SU-DHL-6 (cell line): ENCODE data around the gene HERC3.

Experiments used
- H2AFZ ChIP-seq: fragments of 200-600 bp; sonication (generic); 2 replicates; pipeline ENCODE4 v1.6.1; 2014; ENCODE audit warnings: low read depth, mild to moderate bottlenecking, moderate library complexity, mixed read lengths, antibody characterized with exemption, low read length; ENCODE audit not compliant: severe bottlenecking
- H3F3A ChIP-seq: fragments of 200-600 bp; shearing (Covaris generic); 2 replicates; pipeline ENCODE4 v1.6.0; 2016; ENCODE audit warnings: antibody characterized with exemption, mild to moderate bottlenecking; ENCODE audit not compliant: insufficient read depth
- H3K27ac ChIP-seq: fragments of 200-600 bp; sonication (generic); 2 replicates; pipeline ENCODE4 v1.5.1; 2016; ENCODE audit warnings: low read depth, mild to moderate bottlenecking, low read length, moderate library complexity, mixed read lengths
- H3K27me3 ChIP-seq: fragments of 200-600 bp; sonication (generic), shearing (Covaris generic); 2 replicates; pipeline ENCODE4 v1.6.0; 2014; ENCODE audit warnings: mild to moderate bottlenecking, low read length
- H3K36me3 ChIP-seq: fragments of 200-600 bp; sonication (generic); 2 replicates; pipeline ENCODE4 v1.6.1; 2014; ENCODE audit warnings: mild to moderate bottlenecking, low read length, mixed read lengths
- H3K4me2 ChIP-seq: fragments of 300-600, 200-600 bp; shearing (Covaris generic), sonication (generic); 2 replicates; pipeline ENCODE4 v1.6.0; 2014; ENCODE audit warnings: low read length, low read depth, mild to moderate bottlenecking; ENCODE audit not compliant: poor library complexity, severe bottlenecking
- H3K4me3 ChIP-seq: fragments of 200-600 bp; sonication (generic); 2 replicates; pipeline ENCODE4 v1.5.1; 2014; ENCODE audit warnings: antibody characterized with exemption, low read length, mild to moderate bottlenecking, mixed read lengths; ENCODE audit not compliant: insufficient read depth, poor library complexity, severe bottlenecking
- H3K79me2 ChIP-seq: fragments of 200-600 bp; sonication (generic); 2 replicates; pipeline ENCODE4 v1.6.1; 2014; ENCODE audit warnings: mild to moderate bottlenecking, low read length, moderate library complexity; ENCODE audit not compliant: insufficient read depth
- H3K9ac ChIP-seq: fragments of 200-600 bp; sonication (generic); 2 replicates; pipeline ENCODE4 v1.7.0; 2014; ENCODE audit warnings: mild to moderate bottlenecking, low read length
- H3K9me2 ChIP-seq: fragments of 200-600 bp; sonication (generic); replicated peaks from 2 replicates; pipeline ENCODE4 v1.6.1; 2014; ENCODE audit warnings: low read length; ENCODE audit not compliant: insufficient read depth
- H3K9me3 ChIP-seq: fragments of 200-600 bp; sonication (generic); 2 replicates; pipeline ENCODE4 v1.6.1; 2014; ENCODE audit warnings: low read length, mixed read lengths; ENCODE audit not compliant: insufficient read depth
- H4K20me1 ChIP-seq: fragments of 200-600 bp; sonication (generic); 2 replicates; pipeline ENCODE4 v1.6.1; 2014; ENCODE audit warnings: low read depth, mild to moderate bottlenecking, antibody characterized with exemption, low read length, moderate library complexity, mixed read lengths
- EZH2phosphoT487 ChIP-seq: fragments of 200-600 bp; sonication (generic), shearing (Covaris generic); conservative IDR thresholded peaks from 2 replicates; pipeline ENCODE4 v1.6.1; 2018; ENCODE audit warnings: mild to moderate bottlenecking, antibody characterized with exemption, low read length, moderate library complexity, mixed read lengths
- TF ChIP-seq, protein P1 (sequence below): fragments of 200-600 bp; sonication (generic); IDR thresholded peaks from one replicate; pipeline ENCODE4 v1.5.1; 2017; ENCODE audit warnings: antibody characterized with exemption, mild to moderate bottlenecking, low read length, moderate library complexity; ENCODE audit not compliant: insufficient read depth, poor library complexity, severe bottlenecking

The HERC3 gene

DNA sequence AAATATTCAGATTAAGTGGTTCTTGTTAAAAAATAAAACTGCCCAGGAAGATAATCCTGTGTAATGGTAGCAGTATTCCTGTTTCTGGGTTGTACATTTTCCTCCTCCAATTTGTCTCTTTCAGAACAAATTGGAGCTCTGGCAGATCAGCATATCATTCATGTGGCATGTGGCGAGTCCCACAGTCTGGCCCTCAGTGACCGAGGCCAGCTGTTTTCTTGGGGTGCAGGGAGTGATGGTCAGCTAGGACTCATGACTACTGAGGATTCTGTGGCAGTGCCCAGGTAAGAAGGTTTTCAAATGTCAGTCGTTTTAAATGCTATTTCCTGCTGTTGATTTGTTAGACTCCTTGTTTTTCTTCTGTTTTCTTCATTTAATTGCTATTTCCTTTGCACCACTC, 57.4 kb downstream of the HERC3 start:
- H3K36me3 ChIP-seq, result no peaks in the 10 kb centered on the region
- no peaks in the 10 kb centered on the region for H3F3A ChIP-seq
- H3K79me2 ChIP-seq, result no peaks in the 10 kb centered on the region
- no peaks in the 10 kb centered on the region for H4K20me1 ChIP-seq
- H3K27me3 ChIP-seq, result no peaks in the 10 kb centered on the region
- no peaks in the 10 kb centered on the region for H3K9me2 ChIP-seq
- H3K4me3 ChIP-seq, result no peak overlapping the region
- H3K9me3 ChIP-seq, result no peaks in the 10 kb centered on the region
- no peak overlapping the region for H3K4me2 ChIP-seq
- H3K9ac ChIP-seq, result no peak overlapping the region
- no peak overlapping the region for H3K27ac ChIP-seq
- H2AFZ ChIP-seq, result no peak overlapping the region
- no peak for TF ChIP-seq EZH2phosphoT487

DNA sequence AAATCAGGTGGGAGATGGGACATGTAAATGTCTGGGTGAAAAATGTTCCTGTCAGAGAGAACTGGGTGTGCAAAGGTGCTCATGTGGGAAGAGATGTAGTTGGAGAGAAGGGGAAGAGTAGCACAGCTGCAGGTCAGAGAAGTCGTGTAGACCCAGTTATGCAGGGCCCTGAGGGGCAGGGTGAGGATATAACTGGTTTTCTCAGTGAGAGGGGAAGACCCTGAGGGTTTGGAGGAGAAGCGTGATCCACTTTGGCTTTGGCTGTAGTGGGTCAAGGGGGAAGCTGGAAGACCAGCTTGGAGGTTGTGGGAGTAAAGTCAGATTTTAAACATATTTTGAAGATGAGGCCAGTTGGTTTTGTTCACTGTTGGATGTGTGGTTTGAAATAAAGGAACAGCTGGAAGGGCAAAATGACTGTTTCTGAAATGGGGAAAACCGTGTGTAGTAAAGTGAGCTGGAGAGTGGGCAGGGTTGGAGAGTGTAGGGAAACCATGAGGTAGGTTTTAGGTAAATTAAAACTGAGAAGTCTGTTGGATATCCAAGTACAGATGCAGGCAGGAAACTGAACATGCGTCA, 61.2 kb downstream of the HERC3 start:
- no peaks in the 10 kb centered on the region for H3K27me3 ChIP-seq
- no peaks in the 10 kb centered on the region for H3K36me3 ChIP-seq
- no peaks in the 10 kb centered on the region for H3K79me2 ChIP-seq
- no peaks in the 10 kb centered on the region for H4K20me1 ChIP-seq
- no peak overlapping the region for H3K27ac ChIP-seq
- H3K9ac ChIP-seq, result no peak overlapping the region
- no peaks in the 10 kb centered on the region for H3K9me2 ChIP-seq
- H2AFZ ChIP-seq, result no peak overlapping the region
- H3F3A ChIP-seq, result no peaks in the 10 kb centered on the region
- H3K9me3 ChIP-seq, result no peaks in the 10 kb centered on the region
- H3K4me3 ChIP-seq, result no peak overlapping the region
- no peak overlapping the region for H3K4me2 ChIP-seq
- no peak for TF ChIP-seq EZH2phosphoT487
- TF ChIP-seq, protein P1, sequence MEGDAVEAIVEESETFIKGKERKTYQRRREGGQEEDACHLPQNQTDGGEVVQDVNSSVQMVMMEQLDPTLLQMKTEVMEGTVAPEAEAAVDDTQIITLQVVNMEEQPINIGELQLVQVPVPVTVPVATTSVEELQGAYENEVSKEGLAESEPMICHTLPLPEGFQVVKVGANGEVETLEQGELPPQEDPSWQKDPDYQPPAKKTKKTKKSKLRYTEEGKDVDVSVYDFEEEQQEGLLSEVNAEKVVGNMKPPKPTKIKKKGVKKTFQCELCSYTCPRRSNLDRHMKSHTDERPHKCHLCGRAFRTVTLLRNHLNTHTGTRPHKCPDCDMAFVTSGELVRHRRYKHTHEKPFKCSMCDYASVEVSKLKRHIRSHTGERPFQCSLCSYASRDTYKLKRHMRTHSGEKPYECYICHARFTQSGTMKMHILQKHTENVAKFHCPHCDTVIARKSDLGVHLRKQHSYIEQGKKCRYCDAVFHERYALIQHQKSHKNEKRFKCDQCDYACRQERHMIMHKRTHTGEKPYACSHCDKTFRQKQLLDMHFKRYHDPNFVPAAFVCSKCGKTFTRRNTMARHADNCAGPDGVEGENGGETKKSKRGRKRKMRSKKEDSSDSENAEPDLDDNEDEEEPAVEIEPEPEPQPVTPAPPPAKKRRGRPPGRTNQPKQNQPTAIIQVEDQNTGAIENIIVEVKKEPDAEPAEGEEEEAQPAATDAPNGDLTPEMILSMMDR, result no peak

DNA sequence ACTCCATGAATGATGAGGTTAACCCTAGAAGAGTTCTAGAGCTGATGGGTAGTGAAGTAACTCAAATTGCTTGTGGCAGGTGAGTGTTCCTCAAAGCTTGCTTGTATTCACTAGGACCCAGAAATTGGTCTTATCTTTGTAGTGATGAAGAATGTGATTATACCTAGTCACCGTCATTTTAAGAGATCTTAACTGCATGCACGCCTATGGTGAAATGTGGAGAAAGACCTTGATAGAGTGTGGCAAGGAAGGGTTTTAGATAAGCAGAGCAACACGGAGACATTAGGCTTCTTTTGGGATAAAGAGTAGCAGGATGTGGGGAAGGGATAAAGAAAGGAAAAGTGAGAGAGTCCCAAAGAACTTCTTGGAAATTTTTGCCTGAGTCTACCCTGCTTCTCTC, 62.9 kb downstream of the HERC3 start:
- Histone ChIP-seq H3K36me3 (no peaks in the 10 kb centered on the region), H4K20me1 (no peaks in the 10 kb centered on the region)

More for the DNA sequence above, 62.9 kb downstream of the HERC3 start:
- no peaks in the 10 kb centered on the region for H3K27me3 ChIP-seq
- no peaks in the 10 kb centered on the region for H3K9me3 ChIP-seq
- H3F3A ChIP-seq, result no peaks in the 10 kb centered on the region
- no peak overlapping the region for H3K9ac ChIP-seq
- TF ChIP-seq, protein P1, result no peak
- TF ChIP-seq EZH2phosphoT487, result no peak
- no peak overlapping the region for H3K27ac ChIP-seq
- H3K4me3 ChIP-seq, result no peak overlapping the region
- H3K9me2 ChIP-seq, result no peaks in the 10 kb centered on the region
- no peaks in the 10 kb centered on the region for H3K79me2 ChIP-seq
- no peak overlapping the region for H2AFZ ChIP-seq
- H3K4me2 ChIP-seq, result no peak overlapping the region
